PFSK-1 (cell line): Measurements from ENCODE around the gene RPS28.

Experiments used
- FOXP2 ChIP-seq: optimal IDR thresholded peaks from 2 replicates; pipeline ENCODE3; 2011; ENCODE audit warnings: borderline replicate concordance, control low read depth, inconsistent platforms; ENCODE audit not compliant: insufficient read depth; ENCODE audit errors: extremely low read length, extremely low read depth
- POLR2AphosphoS5 ChIP-seq: IDR thresholded peaks from 2 replicates; pipeline ENCODE4 v1.6.1; 2012; ENCODE audit warnings: low read depth, mild to moderate bottlenecking, control low read depth, low read length, moderate library complexity
- SIN3A ChIP-seq: IDR thresholded peaks from 2 replicates; pipeline ENCODE4 v1.6.1; 2012; ENCODE audit warnings: mild to moderate bottlenecking, low read length, moderate library complexity, borderline replicate concordance; ENCODE audit not compliant: insufficient read depth
- TAF1 ChIP-seq: IDR thresholded peaks from 2 replicates; pipeline ENCODE4 v1.6.1; 2012; ENCODE audit warnings: low read length, control low read depth, borderline replicate concordance; ENCODE audit not compliant: insufficient read depth
- TF ChIP-seq, protein P1 (sequence below), 2 experiments: IDR thresholded peaks; 2 replicates each; pipeline versions ENCODE4 v1.6.1 to v1.8.0; 2011 to 2012; ENCODE audit warnings: low read depth in 2 of 2, low read length in 2 of 2, control low read depth in 1 of 2, inconsistent platforms in 1 of 2, mild to moderate bottlenecking in 1 of 2, moderate library complexity in 1 of 2; ENCODE audit not compliant: insufficient read depth in 1 of 2

Gene RPS28

DNA sequence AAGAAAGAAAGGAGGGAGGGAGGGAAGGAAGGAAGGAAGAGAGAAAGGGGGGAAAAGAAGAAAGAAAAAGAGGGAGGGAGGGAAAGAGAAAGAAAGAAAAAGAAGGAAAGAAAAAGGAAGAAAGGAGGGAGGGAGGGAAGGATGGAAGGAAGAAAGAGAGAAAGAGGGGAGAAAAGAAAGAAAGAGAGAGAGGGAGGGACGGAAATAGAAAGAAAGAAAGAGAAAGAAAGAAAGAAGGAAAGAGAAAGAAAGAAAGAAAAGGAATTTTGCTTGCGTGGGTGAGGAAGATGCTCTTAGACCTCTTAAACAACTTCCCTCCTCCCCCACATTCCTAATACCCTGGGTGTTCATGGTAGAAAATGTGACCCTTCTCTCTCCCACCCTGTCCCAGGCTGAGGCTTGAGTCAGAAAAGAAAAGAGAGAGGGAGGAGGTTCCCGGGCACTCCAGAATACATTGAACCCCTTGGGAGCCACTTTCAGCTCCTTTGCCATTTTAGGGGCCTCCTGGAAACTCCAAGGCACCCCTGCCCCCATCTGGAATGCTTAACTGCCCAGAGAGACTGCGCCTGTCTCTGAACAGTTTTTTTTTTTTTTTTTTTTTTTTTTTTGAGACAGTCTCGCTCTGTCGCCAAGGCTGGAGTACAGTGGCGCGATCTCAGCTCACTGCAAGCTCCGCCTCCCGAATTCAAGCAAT, 31.0 kb downstream of the RPS28 start:
- TF ChIP-seq TAF1 = no peak
- TF ChIP-seq, protein P1, sequence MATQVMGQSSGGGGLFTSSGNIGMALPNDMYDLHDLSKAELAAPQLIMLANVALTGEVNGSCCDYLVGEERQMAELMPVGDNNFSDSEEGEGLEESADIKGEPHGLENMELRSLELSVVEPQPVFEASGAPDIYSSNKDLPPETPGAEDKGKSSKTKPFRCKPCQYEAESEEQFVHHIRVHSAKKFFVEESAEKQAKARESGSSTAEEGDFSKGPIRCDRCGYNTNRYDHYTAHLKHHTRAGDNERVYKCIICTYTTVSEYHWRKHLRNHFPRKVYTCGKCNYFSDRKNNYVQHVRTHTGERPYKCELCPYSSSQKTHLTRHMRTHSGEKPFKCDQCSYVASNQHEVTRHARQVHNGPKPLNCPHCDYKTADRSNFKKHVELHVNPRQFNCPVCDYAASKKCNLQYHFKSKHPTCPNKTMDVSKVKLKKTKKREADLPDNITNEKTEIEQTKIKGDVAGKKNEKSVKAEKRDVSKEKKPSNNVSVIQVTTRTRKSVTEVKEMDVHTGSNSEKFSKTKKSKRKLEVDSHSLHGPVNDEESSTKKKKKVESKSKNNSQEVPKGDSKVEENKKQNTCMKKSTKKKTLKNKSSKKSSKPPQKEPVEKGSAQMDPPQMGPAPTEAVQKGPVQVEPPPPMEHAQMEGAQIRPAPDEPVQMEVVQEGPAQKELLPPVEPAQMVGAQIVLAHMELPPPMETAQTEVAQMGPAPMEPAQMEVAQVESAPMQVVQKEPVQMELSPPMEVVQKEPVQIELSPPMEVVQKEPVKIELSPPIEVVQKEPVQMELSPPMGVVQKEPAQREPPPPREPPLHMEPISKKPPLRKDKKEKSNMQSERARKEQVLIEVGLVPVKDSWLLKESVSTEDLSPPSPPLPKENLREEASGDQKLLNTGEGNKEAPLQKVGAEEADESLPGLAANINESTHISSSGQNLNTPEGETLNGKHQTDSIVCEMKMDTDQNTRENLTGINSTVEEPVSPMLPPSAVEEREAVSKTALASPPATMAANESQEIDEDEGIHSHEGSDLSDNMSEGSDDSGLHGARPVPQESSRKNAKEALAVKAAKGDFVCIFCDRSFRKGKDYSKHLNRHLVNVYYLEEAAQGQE (IDR thresholded peaks at IDR 0.05; ENCODE audit: insufficient read depth in 1 of 2, low read depth in 2 of 2, low read length in 2 of 2) = no peak
- TF ChIP-seq FOXP2 = no peak
- no peak for TF ChIP-seq SIN3A
- no peak for TF ChIP-seq POLR2AphosphoS5

- TF ChIP-seq SIN3A (no peak), TAF1 (no peak), POLR2AphosphoS5 (no peak), FOXP2 (peak; percentile 78)
- TF ChIP-seq, protein P1 (IDR thresholded peaks at IDR 0.05; ENCODE audit: insufficient read depth in 1 of 2, low read depth in 2 of 2, low read length in 2 of 2) = no peak; a peak in 1 of 4 replicates
Measured at GRCh38 chr19:8355631-8356402, 34.5 kb downstream of the RPS28 start.

DNA sequence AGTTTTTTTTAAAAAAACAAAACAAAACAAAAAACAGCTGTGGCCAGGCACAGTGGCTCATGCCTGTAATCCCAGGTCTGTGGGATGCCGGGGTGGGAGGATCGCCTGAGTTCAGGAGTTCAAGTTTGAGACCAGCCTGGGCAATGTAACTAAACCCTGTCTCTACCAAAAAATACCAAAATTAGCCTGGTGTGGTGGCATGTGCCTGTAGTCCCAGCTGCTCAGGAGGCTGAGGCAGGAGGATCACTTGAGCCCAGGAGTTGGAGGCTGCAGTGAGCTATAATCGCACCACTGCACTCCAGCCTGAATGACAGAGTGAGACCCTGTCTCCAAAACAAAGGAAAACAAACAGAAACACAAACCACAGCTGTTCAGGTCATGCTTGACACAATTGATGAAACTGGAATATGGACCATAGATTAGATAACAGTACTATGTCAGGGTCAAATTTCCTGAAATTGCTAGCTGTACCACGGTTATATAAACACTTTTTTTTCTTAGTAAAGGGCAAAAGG, 35.8 kb downstream of the RPS28 start:
- TF ChIP-seq POLR2AphosphoS5 = no peak
- TF ChIP-seq TAF1 = no peak
- no peak for TF ChIP-seq FOXP2
- TF ChIP-seq, protein P1 (IDR thresholded peaks at IDR 0.05; ENCODE audit: insufficient read depth in 1 of 2, low read depth in 2 of 2, low read length in 2 of 2) = no peak
- no peak for TF ChIP-seq SIN3A

DNA sequence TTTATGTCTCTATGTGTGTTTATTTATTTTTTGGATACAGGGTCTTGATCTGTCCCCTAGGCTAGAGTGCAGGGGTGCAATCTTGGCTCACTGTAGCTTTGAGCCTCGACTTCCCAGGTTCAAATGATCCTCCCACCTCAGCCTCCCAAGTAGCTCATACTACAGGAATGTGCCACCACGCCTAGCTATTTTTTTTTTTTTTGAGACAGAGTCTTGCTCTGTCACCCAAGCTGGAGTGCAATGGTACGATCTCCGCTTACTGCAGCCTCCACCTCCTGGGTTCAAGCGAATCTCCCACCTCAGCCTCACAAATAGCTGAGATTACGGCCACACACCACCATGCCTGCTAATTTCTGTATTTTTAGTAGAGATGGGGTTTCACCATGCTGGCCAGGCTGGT, 37.7 kb downstream of the RPS28 start:
- TF ChIP-seq POLR2AphosphoS5 (no peak), SIN3A (no peak), FOXP2 (no peak), TAF1 (no peak)
- TF ChIP-seq, protein P1 (IDR thresholded peaks at IDR 0.05; ENCODE audit: insufficient read depth in 1 of 2, low read depth in 2 of 2, low read length in 2 of 2) = no peak
